PC-3 (cell line): ENCODE measurements around the gene FHIP1B. TPM values are rescaled to one million over a fixed set of nuclear protein-coding genes. Genes with fewer than 3 reads are reported as not detected.

Experiments
- ATAC-seq: fragments of 200-7000 bp; cut with Tn5 transposase; 2 replicates; pipeline ENCODE4 v1.9.1; 2020; ENCODE audit warnings: mild to moderate bottlenecking, moderate library complexity
- BruUV-seq: library from RNA; stranded (reverse); fragments of 400-500 nt; replicated peaks from 2 replicates; lab custom pipeline; 2021; lab: Mats Ljungman, UMichigan
- CTCF ChIA-PET: fragments of 300-600 bp; sonication (Branson Sonifier 250); formaldehyde crosslinking; loops from one replicate; lab custom pipeline; 2022; ENCODE audit warnings: antibody characterized with exemption; lab: Charles Lee
- POLR2A ChIA-PET: fragments of 300-600 bp; sonication (Branson Sonifier 250); formaldehyde crosslinking; loops from one replicate; lab custom pipeline; 2022; ENCODE audit warnings: antibody characterized with exemption; ENCODE audit not compliant: unreplicated experiment; lab: Charles Lee
- DNase-seq: peaks from one replicate; pipeline ENCODE4 v3.0.0-alpha.2; 2015
- H2AFZ ChIP-seq: fragments of 300-600 bp; sonication (generic); 2 replicates; pipeline ENCODE4 v1.6.0; 2016; ENCODE audit warnings: antibody characterized with exemption, low read length
- H3F3A ChIP-seq: fragments of 300-600 bp; sonication (generic); one replicate; pipeline ENCODE4 v1.6.0; 2017; ENCODE audit warnings: antibody characterized with exemption, low read length, control low read depth, mild to moderate bottlenecking; ENCODE audit not compliant: unreplicated experiment
- H3K27ac ChIP-seq: fragments of 300-600 bp; sonication (generic); 2 replicates; pipeline ENCODE4 v1.5.1; 2016; ENCODE audit warnings: mild to moderate bottlenecking, low read length
- H3K27me3 ChIP-seq: fragments of 300-600 bp; sonication (generic); 2 replicates; pipeline ENCODE4 v1.6.1; 2016; ENCODE audit warnings: low read length, mixed read lengths
- H3K36me3 ChIP-seq: fragments of 300-600 bp; sonication (generic); 2 replicates; pipeline ENCODE4 v1.6.1; 2016; ENCODE audit warnings: low read depth, mixed run types, low read length, mixed read lengths
- H3K4me1 ChIP-seq: fragments of 300-600 bp; sonication (generic); 2 replicates; pipeline ENCODE4 v1.5.1; 2016; ENCODE audit warnings: low read length; ENCODE audit not compliant: insufficient read depth
- H3K4me2 ChIP-seq: fragments of 300-600 bp; sonication (generic); 2 replicates; pipeline ENCODE4 v1.6.0; 2016; ENCODE audit warnings: low read length
- H3K4me3 ChIP-seq: fragments of 300-600 bp; sonication (generic); 2 replicates; pipeline ENCODE4 v1.5.1; 2016; ENCODE audit warnings: mild to moderate bottlenecking, low read length, mixed read lengths
- H3K79me2 ChIP-seq: fragments of 300-600 bp; sonication (generic); 2 replicates; pipeline ENCODE4 v1.6.1; 2017; ENCODE audit warnings: low read length, mixed read lengths
- H3K9ac ChIP-seq: fragments of 300-600 bp; sonication (generic); 2 replicates; pipeline ENCODE4 v1.6.0; 2016; ENCODE audit warnings: mild to moderate bottlenecking, low read length
- H3K9me2 ChIP-seq: fragments of 300-600 bp; sonication (generic); replicated peaks from 2 replicates; pipeline ENCODE4 v1.6.1; 2016; ENCODE audit warnings: mixed run types, low read length, mixed read lengths
- H3K9me3 ChIP-seq: fragments of 300-600 bp; sonication (generic); 2 replicates; pipeline ENCODE4 v1.6.1; 2016; ENCODE audit warnings: low read length, mixed read lengths
- H4K20me1 ChIP-seq: fragments of 300-600 bp; sonication (generic); 2 replicates; pipeline ENCODE4 v1.6.1; 2016; ENCODE audit warnings: low read length, mixed read lengths
- CTCF ChIP-seq: fragments of 300-600 bp; sonication (generic); conservative IDR thresholded peaks from 2 replicates; pipeline ENCODE4 v1.5.1; 2017; ENCODE audit warnings: antibody characterized with exemption, low read depth, mild to moderate bottlenecking, low read length
- EZH2 ChIP-seq: fragments of 300-600 bp; sonication (generic); IDR thresholded peaks from one replicate; pipeline ENCODE4 v1.6.1; 2017; ENCODE audit warnings: antibody characterized with exemption, mild to moderate bottlenecking, low read length; ENCODE audit not compliant: unreplicated experiment
- EZH2phosphoT487 ChIP-seq: fragments of 300-600 bp; sonication (generic); IDR thresholded peaks from 2 replicates; pipeline ENCODE4 v1.6.1; 2018; ENCODE audit warnings: mild to moderate bottlenecking, antibody characterized with exemption, low read length, borderline replicate concordance
- intact Hi-C: fragments of 100-400 bp; cut with micrococcal nuclease; formaldehyde crosslinking; loops from 2 replicates; pipeline ENCODE4 v1.9.0; 2023
- total RNA-seq: library from RNA; depleted of rRNA; stranded (reverse); fragments of >200 nt; gene quantifications from 2 replicates; pipeline ENCODE4 v1.2.3, GENCODE V29; 2014

FHIP1B gene
- total RNA-seq, 1 experiment from 2014 or later = 30.4 TPM

DNA sequence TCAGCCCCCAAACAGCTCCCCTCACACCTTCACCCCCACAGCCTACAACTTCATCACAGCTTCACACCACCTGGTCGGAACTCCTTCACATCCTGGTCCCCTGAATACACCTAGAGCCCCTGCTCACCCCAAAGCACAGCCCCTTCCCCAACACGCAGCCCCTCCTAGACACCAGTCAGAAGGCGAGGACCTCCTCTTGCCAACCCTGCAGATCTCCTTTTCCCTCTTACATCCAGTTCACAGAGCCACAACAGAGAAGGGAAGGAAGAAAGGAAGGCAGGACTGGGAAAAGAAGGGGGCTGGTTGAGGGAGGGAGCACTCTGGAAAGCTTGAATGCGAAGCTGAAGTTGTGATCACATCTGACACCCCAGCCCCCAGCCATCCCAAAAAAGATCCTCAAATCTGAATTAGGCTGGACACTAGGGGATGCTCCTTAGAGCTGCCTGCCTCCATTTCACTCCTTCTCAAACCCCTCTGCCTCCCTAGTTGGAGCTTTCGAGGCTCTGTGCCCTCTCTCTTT lies 25.8 kb upstream of the FHIP1B start:
- no peak for ATAC-seq
- no peaks in the 10 kb centered on the region for H3K9me2 ChIP-seq
- H2AFZ ChIP-seq = no peak overlapping the region
- intact Hi-C loops = no loop called here
- no peaks in the 10 kb centered on the region for H3K4me1 ChIP-seq
- no TSS peak for BruUV-seq
- no peak for TF ChIP-seq EZH2
- H3K27ac ChIP-seq = no peak overlapping the region
- H3F3A ChIP-seq = no peaks in the 10 kb centered on the region
- ChIA-PET POLR2A (no interaction called here), CTCF (no interaction called here)
- H3K4me3 ChIP-seq = no peak overlapping the region
- DNase-seq = no peak
- no peaks in the 10 kb centered on the region for H3K79me2 ChIP-seq
- no peaks in the 10 kb centered on the region for H3K36me3 ChIP-seq
- H3K9me3 ChIP-seq = no peaks in the 10 kb centered on the region
- H4K20me1 ChIP-seq = no peaks in the 10 kb centered on the region
- H3K4me2 ChIP-seq = no peak overlapping the region
- peaks cover 92% of the 10 kb centered on the region for H3K27me3 ChIP-seq
- no peak overlapping the region for H3K9ac ChIP-seq

DNA sequence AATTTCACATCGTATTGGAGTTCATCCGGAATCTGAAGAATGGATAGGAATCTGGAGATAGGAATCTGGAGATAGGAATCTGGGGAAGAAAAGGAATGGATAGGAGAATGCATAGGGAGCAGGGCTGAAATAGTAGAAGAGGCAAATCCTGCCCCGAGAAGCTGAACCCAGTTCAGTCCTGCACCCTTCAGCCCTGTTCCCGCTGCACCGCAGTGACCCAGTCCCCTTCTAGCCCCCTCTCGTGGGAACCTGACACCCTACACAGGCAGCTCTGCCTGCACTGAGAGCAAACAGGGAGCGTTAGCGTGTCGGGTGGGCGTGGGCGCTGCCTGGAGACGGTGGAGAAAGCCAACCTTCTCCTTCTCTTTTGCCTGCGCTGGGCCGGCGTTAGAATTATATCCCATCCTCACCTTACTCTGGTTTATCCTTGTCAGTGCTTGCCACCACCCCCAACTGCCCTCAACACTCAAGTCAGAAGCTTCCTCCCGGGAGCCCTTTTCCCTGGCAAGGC lies 24.2 kb upstream of the FHIP1B start:
- no peaks in the 10 kb centered on the region for H3K36me3 ChIP-seq
- H3K4me3 ChIP-seq = no peak overlapping the region
- H3K9me2 ChIP-seq = no peaks in the 10 kb centered on the region
- H3K27me3 ChIP-seq = peaks cover 86% of the 10 kb centered on the region
- TF ChIP-seq CTCF (no peak), EZH2phosphoT487 (no peak), EZH2 (no peak)
- no peaks in the 10 kb centered on the region for H3K79me2 ChIP-seq
- intact Hi-C loops = no loop called here
- H3K9ac ChIP-seq = no peak overlapping the region
- H2AFZ ChIP-seq = no peak overlapping the region
- ATAC-seq (no peak), DNase-seq (no peak)
- no peaks in the 10 kb centered on the region for H3K4me1 ChIP-seq
- no TSS peak for BruUV-seq
- H3F3A ChIP-seq = no peaks in the 10 kb centered on the region
- H3K4me2 ChIP-seq = no peak overlapping the region
- H4K20me1 ChIP-seq = no peaks in the 10 kb centered on the region
- no peak overlapping the region for H3K27ac ChIP-seq
- ChIA-PET POLR2A (no interaction called here), CTCF (no interaction called here)
- H3K9me3 ChIP-seq = no peaks in the 10 kb centered on the region

DNA sequence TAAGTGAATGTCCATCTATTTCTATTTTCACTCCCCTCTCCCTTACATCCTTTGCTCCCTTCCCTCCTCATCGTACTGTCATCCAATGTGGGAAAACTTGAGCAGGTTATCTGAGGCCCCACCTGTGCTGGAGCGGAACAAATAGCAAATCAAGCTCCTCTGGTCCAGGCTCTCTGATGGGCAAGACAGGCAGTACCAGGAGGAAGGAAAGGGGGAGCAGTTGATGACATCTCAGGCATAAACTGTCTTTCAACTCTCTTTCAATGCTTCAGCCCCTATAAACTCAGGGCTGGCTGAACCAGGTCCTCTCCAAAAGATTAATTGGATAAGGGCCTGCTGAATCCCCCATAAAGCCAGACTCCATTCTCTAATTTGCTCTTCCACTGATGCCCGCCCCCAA lies 23.7 kb upstream of the FHIP1B start:
- TF ChIP-seq CTCF (no peak), EZH2phosphoT487 (no peak), EZH2 (no peak)
- Histone ChIP-seq H3F3A (no peaks in the 10 kb centered on the region), H3K79me2 (no peaks in the 10 kb centered on the region), H3K9me3 (no peaks in the 10 kb centered on the region), H2AFZ (no peak overlapping the region), H3K27me3 (peaks cover 81% of the 10 kb centered on the region), H3K4me1 (no peaks in the 10 kb centered on the region), H3K4me2 (no peak overlapping the region), H4K20me1 (no peaks in the 10 kb centered on the region), H3K36me3 (no peaks in the 10 kb centered on the region), H3K9ac (no peak overlapping the region), H3K27ac (no peak overlapping the region), H3K9me2 (no peaks in the 10 kb centered on the region), H3K4me3 (no peak overlapping the region)
- BruUV-seq = no TSS peak
- ChIA-PET CTCF (no interaction called here), POLR2A (no interaction called here)
- ATAC-seq = no peak
- no peak for DNase-seq
- intact Hi-C loops = no loop called here
